NB4 (cell line): ENCODE data around the gene PRSS53.

Experiments
- POLR2A ChIP-seq: IDR thresholded peaks from 2 replicates; pipeline ENCODE4 v1.6.1; 2011; ENCODE audit warnings: mild to moderate bottlenecking; ENCODE audit not compliant: insufficient read length; ENCODE audit errors: extremely low read depth
- TF ChIP-seq, protein P1 (sequence below): IDR thresholded peaks from one replicate; pipeline ENCODE4 v1.5.1; 2012; ENCODE audit warnings: low read depth, low read length

DNA sequence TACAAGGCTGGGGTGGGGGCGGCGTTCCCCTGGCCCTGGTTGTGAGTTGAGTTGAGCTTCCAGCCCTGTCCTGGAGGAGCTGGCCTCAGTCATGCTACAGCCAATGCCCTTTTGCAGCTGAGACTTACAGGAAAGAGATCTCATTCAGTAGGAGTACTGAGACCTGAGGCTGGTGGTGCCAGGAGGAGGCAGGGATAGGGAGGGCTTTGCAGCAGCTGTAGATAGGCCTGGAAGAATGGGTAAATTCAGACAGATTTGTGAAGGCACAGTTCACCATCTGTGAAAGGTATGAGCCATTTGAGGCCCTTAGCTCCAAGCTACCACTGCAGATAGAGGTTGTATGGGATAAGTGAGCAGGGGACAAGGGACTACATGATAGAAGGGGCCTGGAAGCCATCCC is 49.8 kb downstream of the PRSS53 start:
- TF ChIP-seq, protein P1, sequence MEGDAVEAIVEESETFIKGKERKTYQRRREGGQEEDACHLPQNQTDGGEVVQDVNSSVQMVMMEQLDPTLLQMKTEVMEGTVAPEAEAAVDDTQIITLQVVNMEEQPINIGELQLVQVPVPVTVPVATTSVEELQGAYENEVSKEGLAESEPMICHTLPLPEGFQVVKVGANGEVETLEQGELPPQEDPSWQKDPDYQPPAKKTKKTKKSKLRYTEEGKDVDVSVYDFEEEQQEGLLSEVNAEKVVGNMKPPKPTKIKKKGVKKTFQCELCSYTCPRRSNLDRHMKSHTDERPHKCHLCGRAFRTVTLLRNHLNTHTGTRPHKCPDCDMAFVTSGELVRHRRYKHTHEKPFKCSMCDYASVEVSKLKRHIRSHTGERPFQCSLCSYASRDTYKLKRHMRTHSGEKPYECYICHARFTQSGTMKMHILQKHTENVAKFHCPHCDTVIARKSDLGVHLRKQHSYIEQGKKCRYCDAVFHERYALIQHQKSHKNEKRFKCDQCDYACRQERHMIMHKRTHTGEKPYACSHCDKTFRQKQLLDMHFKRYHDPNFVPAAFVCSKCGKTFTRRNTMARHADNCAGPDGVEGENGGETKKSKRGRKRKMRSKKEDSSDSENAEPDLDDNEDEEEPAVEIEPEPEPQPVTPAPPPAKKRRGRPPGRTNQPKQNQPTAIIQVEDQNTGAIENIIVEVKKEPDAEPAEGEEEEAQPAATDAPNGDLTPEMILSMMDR: no peak
- no peak for TF ChIP-seq POLR2A
